Renal pelvis (tissue), 12 donors: Measurements from ENCODE around the gene DHX34. TPM values are rescaled to one million over a fixed set of nuclear protein-coding genes. Genes with fewer than 3 reads are reported as not detected.
"Not testable (repeated sequence)": the region's sequence is repeated elsewhere in the genome, so short reads cannot be mapped to it uniquely, and the experiment has no call there.

Experiments used
- DNase-seq: peaks from one replicate; pipeline ENCODE4 v3.0.0-alpha.2; 2013
- long read RNA-seq, 16 experiments: transcript quantifications; one replicate each; lab custom pipeline, GENCODE V29; 2026
- polyA plus RNA-seq, 3 donors: library from polyadenylated mRNA; unstranded; fragments of 120-200 nt; gene quantifications; one replicate each; pipeline ENCODE4 v1.2.1, GENCODE V29; 2013; ENCODE audit not compliant: insufficient read length in 3 of 3

The DHX34 gene, protein sequence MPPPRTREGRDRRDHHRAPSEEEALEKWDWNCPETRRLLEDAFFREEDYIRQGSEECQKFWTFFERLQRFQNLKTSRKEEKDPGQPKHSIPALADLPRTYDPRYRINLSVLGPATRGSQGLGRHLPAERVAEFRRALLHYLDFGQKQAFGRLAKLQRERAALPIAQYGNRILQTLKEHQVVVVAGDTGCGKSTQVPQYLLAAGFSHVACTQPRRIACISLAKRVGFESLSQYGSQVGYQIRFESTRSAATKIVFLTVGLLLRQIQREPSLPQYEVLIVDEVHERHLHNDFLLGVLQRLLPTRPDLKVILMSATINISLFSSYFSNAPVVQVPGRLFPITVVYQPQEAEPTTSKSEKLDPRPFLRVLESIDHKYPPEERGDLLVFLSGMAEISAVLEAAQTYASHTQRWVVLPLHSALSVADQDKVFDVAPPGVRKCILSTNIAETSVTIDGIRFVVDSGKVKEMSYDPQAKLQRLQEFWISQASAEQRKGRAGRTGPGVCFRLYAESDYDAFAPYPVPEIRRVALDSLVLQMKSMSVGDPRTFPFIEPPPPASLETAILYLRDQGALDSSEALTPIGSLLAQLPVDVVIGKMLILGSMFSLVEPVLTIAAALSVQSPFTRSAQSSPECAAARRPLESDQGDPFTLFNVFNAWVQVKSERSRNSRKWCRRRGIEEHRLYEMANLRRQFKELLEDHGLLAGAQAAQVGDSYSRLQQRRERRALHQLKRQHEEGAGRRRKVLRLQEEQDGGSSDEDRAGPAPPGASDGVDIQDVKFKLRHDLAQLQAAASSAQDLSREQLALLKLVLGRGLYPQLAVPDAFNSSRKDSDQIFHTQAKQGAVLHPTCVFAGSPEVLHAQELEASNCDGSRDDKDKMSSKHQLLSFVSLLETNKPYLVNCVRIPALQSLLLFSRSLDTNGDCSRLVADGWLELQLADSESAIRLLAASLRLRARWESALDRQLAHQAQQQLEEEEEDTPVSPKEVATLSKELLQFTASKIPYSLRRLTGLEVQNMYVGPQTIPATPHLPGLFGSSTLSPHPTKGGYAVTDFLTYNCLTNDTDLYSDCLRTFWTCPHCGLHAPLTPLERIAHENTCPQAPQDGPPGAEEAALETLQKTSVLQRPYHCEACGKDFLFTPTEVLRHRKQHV
- polyA plus RNA-seq: 10 to 100 TPM; 18.3 to 20.4 (median 18.4) TPM
- long read RNA-seq, donor 1: 0 reads
- long read RNA-seq, donor 2: 0 reads
- long read RNA-seq, donor 3: 0 reads
- long read RNA-seq, donor 4: 0 reads
- long read RNA-seq, donor 5: 0 reads
- long read RNA-seq, donor 6, full-length matches to known transcripts: 2 of 2 reads
- long read RNA-seq, donor 6, partial matches to known transcripts: 0 of 2 reads
- long read RNA-seq, donor 6, other reads (novel, unspliced or antisense): 0 of 2 reads
- long read RNA-seq, donor 7: 0 reads
- long read RNA-seq, donor 8: 0 reads
- long read RNA-seq, donor 9, full-length matches to known transcripts: 1 of 8 reads
- long read RNA-seq, donor 9, partial matches to known transcripts: 7 of 8 reads
- long read RNA-seq, donor 9, other reads (novel, unspliced or antisense): 0 of 8 reads
- long read RNA-seq, donor 10, full-length matches to known transcripts: 1 of 7 reads
- long read RNA-seq, donor 10, partial matches to known transcripts: 6 of 7 reads
- long read RNA-seq, donor 10, other reads (novel, unspliced or antisense): 0 of 7 reads
- long read RNA-seq, donor 11: 0 reads
- long read RNA-seq, donor 12, partial matches to known transcripts: 5 of 5 reads
- long read RNA-seq, donor 12, other reads (novel, unspliced or antisense): 0 of 5 reads
- long read RNA-seq, donor 13, partial matches to known transcripts: 11 of 12 reads
- long read RNA-seq, donor 13, other reads (novel, unspliced or antisense): 0 of 12 reads
- long read RNA-seq, donor 14: 0 reads
- long read RNA-seq, donor 15, full-length matches to known transcripts: 1 of 1 reads
- long read RNA-seq, donor 15, partial matches to known transcripts: 0 of 1 reads
- long read RNA-seq, donor 15, other reads (novel, unspliced or antisense): 0 of 1 reads
- long read RNA-seq, donor 16: 0 reads

DNA sequence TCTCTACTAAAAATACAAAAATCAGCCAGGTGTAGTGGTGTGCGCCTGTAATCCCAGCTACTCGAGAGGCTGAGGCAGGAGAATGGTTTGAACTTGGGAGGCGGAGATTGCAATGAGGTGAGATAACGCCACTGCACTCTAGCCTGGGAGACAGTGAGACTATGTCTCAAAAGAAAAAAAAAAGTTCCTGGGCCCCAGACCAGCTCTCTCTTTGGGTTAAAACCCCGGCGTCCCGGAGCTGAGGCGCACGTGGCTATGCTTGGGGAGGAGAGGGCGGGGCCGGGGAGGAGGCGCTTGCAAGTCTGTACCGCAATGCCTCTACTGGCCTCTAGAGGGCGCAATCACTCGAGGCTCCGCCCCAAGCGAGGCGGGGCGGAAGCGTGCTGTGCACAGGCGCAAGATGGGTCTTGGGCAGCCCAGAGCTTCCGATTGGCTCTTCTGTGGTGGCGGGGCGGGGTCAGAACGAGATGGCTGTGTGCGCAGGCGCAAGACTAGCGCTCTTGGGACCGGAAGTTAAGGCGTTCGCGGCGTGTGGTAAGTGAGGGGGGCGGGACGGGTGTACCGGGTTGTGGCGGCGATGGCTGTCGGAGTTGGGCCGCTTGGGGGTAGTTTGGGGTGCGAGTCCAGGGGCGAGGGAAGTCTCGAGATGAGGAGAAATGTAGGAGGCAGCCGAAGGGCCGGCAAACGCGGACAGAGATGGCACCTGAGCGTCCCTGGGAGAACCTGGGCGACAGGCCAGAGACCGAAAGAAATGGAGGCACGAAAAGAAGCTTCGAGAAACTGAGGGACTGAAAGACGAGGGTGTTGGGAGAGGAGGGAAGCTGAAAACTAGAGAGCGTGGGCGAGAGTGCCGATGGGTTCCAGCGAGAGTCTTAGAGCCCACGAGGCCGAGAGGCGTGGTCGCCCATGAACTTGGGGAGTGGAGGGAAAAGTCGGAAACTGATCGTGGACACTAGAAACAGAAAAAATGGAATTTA is at the start of gene DHX34:
TSS of gene DHX34 (plus strand) at position 497 of the 977 bp plus-strand sequence. CDS start 3,716 bp downstream, outside the sequence.
- DNase-seq: peak; percentile 97

DNA sequence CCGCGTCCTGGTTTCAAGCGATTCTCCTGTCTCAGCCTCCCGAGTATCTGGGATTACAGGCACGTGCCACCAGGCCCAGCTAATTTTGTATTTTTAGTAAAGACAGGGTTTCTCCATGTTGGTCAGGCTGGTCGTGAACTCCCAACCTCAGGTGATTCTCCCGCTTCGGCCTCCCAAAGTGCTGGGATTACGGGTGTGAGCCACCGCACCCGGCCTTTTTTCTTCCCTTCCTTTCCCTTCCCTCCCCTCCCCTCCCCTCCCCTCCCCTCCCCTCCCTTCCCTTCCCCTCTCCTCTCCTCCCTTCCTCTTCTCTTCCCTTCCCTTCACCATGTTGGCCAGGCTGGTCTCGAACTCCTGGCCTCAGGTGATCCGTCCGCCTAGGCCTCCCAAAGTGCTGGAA is 48.2 kb upstream of the DHX34 start:
- DNase-seq: not testable (repeated sequence)

- DNase-seq: no peak
These were observed 46.9 kb upstream of the DHX34 start for GRCh38 chr19:47302249-47302648.

DNA sequence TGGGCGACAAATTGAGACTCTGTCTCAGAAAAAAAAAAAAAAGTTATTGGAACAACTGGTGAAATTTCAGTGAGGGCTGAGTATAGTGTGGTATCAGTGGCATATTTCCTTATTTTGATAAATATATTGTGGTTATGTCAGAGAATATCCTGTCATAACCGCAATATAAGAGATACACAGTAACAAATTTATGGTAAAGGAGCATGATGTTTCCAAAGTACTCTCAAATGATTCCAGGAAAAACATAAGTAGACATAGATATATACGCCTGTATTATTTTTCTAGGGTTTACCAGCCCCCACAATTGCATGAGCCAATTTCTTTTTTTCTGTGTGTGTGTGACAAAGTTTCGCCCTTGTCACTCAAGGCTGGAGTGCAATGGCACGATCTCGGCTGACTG is 45.1 kb upstream of the DHX34 start:
- DNase-seq: no peak

DNA sequence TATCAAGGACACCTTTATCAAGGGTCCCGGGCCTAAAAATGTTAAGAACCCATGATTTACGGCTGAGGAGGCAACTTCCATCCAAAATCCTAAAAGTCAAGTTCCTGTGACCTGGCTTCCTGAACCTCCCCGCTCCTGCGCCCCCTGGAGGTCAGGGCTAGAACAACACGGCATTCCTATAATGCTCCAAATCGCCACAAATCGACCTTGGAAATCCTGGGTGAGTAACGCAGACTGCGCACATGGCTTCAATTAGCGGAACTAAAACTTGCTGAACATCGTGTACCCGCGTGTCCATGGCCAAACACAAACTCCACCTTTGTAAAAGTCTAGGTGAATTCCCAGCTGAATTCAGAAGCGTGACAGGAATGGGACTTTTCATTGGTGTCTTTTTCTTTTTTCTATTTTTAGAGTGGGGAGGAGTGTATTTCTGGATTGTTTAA is 43.8 kb upstream of the DHX34 start:
- no peak for DNase-seq

DNA sequence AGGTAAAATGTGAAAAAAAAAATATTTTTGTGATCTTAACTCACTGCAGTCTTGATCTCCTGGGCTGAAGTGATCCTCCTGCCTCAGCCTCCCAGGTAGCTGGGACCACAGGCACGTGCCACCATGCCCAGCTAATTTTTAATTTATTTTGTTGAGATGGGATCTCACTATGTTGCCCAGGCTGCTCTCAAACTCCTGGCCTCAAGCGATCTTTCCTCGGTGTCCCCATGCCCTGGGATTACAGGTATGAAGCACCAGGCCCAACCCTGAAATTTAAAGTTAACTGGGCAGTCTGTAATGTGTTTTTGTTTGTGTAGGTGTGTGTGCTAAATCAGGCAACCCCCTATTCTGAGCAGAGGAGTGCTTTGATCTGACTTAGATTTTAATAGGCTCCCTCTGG is 42.8 kb upstream of the DHX34 start:
- DNase-seq: no peak

GRCh38 chr19:47309038-47309437 is 40.1 kb upstream of the DHX34 start:
- DNase-seq: no peak

DNA sequence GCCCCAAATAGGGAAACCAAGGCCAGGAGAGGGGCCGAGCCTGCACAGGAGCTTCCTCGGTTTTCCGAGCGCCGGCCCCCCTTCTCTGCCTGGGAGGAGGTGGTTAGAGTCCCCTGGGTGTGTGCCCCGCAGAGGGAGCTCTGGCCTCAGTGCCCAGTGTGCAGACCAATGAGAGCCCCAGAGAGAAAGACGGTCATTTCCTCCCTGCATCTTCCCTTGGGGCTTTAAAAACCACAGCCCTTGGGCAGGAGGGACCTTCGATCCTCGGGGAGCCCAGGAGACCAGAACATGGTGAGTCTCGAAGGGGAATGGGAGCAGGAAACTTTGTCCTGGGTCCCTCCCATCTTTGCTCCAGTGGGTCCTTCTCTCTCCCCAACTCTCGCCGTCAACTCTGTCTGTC is 39.5 kb upstream of the DHX34 start, which contains the start of gene C5AR1:
TSS of gene C5AR1 (plus strand) at position 254 of the 400 bp plus-strand sequence. CDS start at position 289, 35 bp downstream.
- no peak for DNase-seq

DNA sequence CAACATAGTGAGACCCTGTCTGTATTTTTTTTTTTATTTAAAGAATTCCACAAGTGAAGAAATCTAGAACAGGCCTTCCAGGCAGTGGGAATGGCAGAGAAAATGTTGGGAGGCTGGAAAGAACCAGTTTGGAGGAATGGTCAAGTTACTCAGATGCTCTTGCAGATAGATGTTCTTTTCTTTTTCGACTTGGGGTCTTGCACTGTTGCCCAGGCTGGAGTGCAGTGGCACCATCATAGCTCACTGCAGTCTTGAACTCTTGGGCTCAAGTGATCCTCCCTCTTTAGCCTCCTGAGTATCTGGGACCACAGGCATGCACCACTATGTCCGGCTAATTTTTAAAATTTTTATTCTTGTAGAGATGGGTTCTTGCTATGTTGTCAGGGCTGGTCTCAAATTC is 38.8 kb upstream of the DHX34 start:
- no peak for DNase-seq

DNA sequence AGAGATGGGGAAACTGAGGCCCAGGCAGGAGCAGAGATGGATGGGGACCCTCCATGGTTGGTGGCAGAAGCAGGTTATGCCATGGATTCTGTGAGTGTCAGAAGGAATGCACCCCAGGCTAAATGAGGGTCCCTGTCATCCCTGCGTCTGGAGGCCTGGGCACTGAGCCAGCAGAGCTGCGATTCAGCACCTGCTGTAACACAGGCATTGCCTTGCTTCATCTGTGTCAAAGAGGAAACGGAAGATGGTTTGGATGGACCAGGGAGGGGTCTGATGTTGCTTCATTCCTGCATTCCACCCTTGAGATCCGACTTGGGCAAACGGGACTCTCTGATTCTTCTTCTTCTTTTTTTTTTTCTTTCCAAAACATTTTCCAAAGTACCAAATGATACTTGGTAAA is 38.3 kb upstream of the DHX34 start:
- DNase-seq: no peak

DNA sequence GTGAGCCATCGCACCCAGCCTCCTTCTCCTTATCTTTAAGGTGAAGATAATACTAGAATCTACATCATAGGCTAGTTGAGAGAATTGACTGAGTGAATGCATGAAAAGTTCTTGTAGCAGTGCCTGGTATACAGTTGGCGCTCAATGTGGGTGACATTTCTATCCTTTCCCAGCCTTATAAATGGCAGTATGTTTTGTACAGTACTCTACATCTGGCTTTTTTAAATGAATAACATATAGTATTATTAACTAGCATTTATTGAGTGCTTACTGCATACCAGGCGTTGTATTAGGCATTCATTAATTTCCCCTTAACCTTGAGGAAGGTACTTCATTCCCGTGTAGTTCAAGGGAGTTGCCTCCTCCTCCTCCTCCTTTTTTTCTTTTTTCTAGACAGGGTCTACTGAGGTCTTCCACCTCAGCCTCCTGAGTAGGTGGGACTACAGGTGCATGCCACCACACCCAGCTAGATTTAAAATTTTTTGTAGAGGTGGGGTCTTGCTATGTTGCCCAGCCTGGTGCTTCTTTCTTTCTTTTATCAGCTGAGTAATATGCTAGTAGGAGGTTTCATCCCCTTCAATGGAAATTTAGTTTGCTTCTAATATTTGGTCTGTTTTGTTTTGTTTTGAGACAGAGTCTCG is 36.6 kb upstream of the DHX34 start:
- DNase-seq: no peak

DNA sequence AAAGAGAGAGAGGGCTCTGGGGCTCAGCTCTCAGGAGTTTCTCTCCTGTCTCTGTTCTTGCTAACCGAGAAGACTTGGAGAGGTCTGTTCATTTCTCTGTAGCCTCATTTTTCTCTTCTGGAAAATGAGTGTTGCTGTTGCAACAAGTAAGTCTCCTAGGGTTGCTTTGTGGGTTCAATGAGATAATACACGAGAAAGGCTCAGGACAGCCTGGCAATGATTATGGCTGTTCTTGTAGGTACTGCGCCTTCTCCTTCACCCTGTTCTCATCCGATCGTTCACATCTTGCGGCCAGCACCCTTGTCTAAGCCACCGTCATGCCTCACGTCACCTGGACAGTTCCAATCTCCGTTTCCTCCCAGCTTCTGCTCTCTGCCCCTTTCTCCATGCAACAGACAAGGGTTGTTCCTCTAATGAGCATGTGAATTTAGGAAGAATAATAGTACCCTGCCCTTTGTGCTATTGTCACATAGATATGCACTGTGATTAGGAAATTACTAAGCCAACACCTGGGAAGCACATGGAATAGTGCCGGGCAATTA is 35.3 kb upstream of the DHX34 start:
- no peak for DNase-seq

DNA sequence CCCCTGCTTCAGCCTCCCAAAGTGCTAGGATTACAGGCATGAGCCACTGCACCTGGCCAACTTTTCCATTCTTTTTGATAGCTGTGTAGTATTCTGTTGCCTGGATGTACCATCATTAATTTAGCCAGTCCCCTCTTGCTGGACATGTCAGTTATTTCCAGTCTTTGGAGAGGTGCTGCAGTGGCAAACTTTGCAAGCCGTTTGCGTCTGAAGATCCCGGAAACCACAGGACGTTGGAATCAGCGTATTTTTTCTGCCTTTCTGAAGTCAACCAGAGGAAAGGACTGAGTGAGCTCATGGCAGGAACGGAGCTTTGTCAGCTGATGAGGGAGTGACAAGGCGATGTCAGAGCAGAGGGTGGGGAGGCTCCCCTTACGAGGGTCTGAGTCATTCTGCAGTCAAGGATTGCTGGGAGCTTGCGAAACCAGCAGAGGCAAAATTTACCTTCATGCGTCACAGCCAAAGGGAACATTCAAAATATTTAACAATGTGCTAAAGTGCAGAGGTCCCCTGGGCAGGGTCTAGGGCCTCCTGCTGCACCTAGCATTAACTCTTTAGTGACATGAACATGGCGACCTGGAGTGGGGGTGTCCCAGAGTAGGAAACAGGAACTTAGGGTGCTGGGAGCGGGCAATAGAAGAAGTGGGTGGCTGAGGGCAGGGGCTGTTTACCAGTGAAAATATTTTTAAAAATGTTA is 33.8 kb upstream of the DHX34 start:
- no peak for DNase-seq

GRCh38 chr19:47316513-47316912 is 32.6 kb upstream of the DHX34 start:
- DNase-seq: no peak

DNA sequence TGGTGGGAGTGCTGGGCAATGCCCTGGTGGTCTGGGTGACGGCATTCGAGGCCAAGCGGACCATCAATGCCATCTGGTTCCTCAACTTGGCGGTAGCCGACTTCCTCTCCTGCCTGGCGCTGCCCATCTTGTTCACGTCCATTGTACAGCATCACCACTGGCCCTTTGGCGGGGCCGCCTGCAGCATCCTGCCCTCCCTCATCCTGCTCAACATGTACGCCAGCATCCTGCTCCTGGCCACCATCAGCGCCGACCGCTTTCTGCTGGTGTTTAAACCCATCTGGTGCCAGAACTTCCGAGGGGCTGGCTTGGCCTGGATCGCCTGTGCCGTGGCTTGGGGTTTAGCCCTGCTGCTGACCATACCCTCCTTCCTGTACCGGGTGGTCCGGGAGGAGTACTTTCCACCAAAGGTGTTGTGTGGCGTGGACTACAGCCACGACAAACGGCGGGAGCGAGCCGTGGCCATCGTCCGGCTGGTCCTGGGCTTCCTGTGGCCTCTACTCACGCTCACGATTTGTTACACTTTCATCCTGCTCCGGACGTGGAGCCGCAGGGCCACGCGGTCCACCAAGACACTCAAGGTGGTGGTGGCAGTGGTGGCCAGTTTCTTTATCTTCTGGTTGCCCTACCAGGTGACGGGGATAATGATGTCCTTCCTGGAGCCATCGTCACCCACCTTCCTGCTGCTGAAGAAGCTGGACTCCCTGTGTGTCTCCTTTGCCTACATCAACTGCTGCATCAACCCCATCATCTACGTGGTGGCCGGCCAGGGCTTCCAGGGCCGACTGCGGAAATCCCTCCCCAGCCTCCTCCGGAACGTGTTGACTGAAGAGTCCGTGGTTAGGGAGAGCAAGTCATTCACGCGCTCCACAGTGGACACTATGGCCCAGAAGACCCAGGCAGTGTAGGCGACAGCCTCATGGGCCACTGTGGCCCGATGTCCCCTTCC is 28.9 kb upstream of the DHX34 start:
- no peak for DNase-seq

DNA sequence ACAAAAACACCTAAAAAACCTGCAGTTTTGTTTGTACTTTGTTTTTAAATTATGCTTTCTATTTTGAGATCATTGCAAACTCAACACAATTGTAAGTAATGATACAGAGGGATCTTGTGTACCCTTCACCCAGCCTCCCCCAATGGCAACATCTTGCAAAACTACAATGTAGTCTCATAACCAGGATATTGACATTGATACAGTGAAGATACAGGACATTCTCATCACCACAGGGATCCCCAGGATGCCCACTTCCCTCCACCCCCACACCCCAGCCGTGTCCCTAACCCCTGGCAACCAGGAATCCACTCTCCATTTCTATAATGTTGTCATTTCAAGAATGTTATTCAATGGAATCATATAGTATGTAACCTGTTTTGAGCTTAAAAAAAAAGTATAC is 27.5 kb upstream of the DHX34 start:
- DNase-seq: no peak
